ENCODE results near the gene SLC6A20. TPM values are rescaled to one million over a fixed set of nuclear protein-coding genes. Genes with fewer than 3 reads are reported as not detected.
"Not testable (repeated sequence)": the region's sequence is repeated elsewhere in the genome, so short reads cannot be mapped to it uniquely, and the experiment has no call there.

Gene SLC6A20
- total RNA-seq, 1 experiment from 2014 or later = not detected

DNA sequence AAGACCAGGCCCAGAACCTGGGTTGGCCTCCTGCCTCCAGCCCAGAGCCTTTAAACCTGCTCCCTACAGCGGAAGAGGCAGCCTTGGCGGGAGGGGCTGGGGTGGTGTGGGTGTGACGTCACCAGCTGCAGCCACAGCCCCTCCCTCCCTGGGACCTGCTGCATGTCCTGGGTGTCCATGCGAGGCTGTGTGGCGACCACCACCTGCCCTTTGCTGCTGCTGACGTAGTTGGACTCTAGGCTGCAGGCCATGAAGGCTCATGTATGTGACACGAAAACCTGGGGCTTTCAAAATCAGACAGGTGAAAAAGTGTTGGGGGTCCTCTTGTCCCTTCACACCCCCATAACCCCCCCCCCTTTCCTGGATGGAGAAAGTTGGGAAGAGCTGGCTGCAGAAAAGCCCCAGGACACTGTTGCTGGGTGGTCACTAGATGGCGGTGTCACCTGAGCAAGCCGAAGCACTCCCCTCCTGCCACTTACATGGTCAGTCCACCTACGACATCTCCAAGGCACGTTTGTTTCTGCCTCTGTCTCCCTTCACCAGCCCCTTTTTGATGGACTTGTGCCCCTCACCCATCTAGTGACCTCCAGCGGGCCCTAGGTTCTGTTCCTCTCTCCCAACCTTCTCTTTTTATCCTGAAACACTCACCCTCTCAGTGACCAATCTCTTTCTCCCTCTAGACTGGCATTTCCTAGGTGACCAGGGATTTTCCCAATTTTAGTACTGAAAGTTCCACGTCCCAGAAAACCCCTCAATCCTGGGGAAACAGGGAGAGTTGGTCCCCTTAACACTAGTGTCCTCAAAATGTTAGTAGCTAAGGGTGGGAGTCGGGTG is 35.2 kb downstream of the SLC6A20 start:
- peak; percentile 61 for DNase-seq (ENCODE audit: low read depth)

GRCh38 chr3:45759851-45760250 is 36.5 kb downstream of the SLC6A20 start:
- no peak for DNase-seq (ENCODE audit: low read depth)

DNA sequence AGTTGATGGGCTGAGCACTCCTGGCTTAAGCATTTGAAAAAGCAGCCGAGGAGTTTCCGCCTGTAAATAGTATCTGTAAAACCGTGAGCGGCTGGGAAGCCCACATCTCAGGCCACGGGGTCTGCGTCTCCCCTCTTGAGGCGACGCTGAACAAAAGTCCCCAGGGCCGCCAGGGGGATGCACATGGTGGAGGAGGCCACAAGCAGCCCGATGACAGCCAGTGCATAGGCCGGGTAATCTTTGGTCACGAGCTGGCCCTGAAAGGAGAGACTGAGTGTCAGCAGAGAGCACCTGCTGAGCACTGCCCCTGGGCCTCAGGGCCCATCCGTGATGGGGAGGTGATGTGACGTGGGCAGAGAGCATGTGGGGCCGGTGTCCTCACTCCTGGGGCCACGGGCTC is 37.5 kb downstream of the SLC6A20 start:
- DNase-seq (ENCODE audit: low read depth) = no peak

- DNase-seq (ENCODE audit: low read depth) = not testable (repeated sequence)
Measured at GRCh38 chr3:45757141-45757540, 39.2 kb downstream of the SLC6A20 start.

- no peak for DNase-seq (ENCODE audit: low read depth)
Measured at GRCh38 chr3:45756055-45756454, 40.3 kb downstream of the SLC6A20 start.

DNA sequence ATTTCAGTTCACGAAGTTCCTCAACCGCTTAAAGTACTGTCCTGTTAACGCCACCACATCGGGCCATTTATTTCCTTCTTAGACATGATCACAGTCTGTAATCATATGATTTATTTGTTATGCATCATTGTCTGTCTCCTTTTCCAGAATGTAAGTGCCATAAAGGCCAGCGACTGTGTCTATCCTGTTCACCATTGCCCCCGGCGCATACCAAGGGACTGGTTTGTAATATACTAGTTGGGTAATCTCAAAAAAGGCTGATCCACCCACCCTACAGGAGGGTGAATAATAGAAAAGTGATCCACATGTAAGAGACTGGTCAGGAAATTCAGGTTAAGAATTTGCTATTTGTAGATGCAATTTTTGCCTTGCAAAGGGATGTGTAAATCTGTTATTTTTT is 41.9 kb downstream of the SLC6A20 start:
- no peak for DNase-seq (ENCODE audit: low read depth)

DNA sequence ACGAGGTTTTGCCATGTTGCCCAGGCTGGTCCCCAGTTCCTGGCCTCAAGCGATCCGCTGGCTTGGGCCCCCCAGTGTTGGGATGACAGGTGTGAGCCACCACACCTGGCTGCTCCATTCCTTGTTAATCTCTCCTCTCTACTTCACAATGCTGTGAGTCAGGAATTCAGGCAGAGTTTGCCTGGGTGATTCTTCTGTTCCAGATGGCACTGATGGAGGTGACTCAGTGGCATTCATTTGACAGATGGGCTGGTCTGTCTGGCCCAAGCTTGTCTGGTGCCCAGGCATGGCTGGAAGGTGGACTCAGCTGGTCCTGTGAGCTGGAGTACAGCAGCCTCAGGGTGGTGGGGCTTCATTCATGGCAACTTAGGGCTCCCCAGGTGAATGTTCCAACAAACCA is 43.2 kb downstream of the SLC6A20 start:
- no peak for DNase-seq (ENCODE audit: low read depth)

GRCh38 chr3:45751537-45752242 is 44.6 kb downstream of the SLC6A20 start:
- no peak for DNase-seq (ENCODE audit: low read depth)

DNA sequence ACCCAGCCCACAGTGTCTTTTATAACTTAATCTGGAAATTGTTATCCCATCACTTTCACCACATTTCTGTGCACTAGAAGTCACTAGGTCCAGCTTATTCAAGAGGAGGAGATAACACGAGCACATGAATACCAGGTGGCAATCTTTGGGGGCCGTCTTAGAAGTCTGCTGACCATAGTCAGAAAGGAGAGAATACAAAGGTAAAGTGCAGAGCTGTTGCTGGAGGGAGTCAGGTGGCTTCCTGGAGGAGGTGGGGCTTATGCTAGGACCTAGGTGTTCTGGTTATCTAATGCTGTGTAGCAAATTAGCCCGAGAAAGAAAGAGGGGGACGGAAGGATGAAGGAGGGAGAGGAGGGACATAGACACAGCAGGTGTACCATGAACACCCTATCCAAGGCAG is 46.5 kb downstream of the SLC6A20 start:
- no peak for DNase-seq (ENCODE audit: low read depth)

- DNase-seq (ENCODE audit: low read depth) = not testable (repeated sequence)
Measured at GRCh38 chr3:45749036-45749600, 47.2 kb downstream of the SLC6A20 start.

- no peak for DNase-seq (ENCODE audit: low read depth)
Measured at GRCh38 chr3:45748068-45748467, 48.3 kb downstream of the SLC6A20 start.

- no peak for DNase-seq (ENCODE audit: low read depth)
Measured at GRCh38 chr3:45746777-45747622, 49.3 kb downstream of the SLC6A20 start.

GRCh38 chr3:45746165-45746776 is 50.1 kb downstream of the SLC6A20 start:
- no peak for DNase-seq (ENCODE audit: low read depth)

DNA sequence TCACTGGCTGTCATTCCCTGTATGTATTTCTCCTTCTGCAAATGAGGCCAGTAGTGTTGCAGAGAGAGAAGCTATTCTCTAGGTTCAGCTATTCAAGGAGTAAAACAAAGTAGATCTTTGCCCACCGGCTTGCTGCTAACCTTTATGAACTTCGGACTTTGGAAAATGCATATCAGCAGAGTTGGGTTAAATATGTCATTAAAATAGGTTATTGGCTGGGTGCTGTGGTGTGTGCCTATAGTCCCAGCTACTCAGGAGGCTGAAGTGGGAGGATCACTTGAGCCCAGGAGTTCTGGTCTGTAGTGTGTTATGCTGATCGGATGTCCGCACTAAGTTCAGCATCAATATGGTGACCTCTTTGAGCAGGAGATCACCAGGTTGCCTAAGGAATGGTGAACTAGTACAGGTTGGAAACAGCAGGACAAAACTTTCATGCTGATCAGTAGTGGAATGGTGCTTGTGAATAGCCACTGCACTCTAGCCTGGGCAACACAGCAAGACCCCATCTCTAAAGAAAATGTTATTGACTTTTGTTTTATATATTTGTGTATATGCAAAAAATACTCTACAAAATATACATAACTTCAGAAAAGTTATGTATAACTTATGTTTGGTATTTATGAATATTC is 53.8 kb downstream of the SLC6A20 start:
- no peak for DNase-seq (ENCODE audit: low read depth)

GRCh38 chr3:45741742-45742460 is 54.4 kb downstream of the SLC6A20 start:
- DNase-seq (ENCODE audit: low read depth) = no peak

GRCh38 chr3:45741247-45741646 is 55.1 kb downstream of the SLC6A20 start:
- no peak for DNase-seq (ENCODE audit: low read depth)

GRCh38 chr3:45739991-45740390 is 56.3 kb downstream of the SLC6A20 start:
- no peak for DNase-seq (ENCODE audit: low read depth)

GRCh38 chr3:45737234-45737633 is 59.1 kb downstream of the SLC6A20 start:
- DNase-seq (ENCODE audit: low read depth) = no peak

- no peak for DNase-seq (ENCODE audit: low read depth)
Measured at GRCh38 chr3:45736707-45737106, 59.6 kb downstream of the SLC6A20 start.
